Kidney (tissue), 14 donors: Measurements from ENCODE around the gene ZNF219. TPM values are rescaled to one million over a fixed set of nuclear protein-coding genes. Genes with fewer than 3 reads are reported as not detected.

Experiments used
- DNase-seq, 5 donors: peaks; one replicate each; pipeline ENCODE4 v3.0.0-alpha.2; 2013 to 2020
- FAIRE-seq: peaks from 2 replicates; lab custom pipeline; 2012; peaks lifted over from hg19 to GRCh38; lab: Jason Lieb, UNC
- H3K27ac ChIP-seq, 2 donors: one replicate each; pipeline ENCODE4 v1.7.0; 2013; ENCODE audit warnings: low read depth in 2 of 2, low read length in 2 of 2, inconsistent platforms in 1 of 2
- H3K27me3 ChIP-seq: one replicate; pipeline ENCODE4 v1.7.1; 2013; ENCODE audit warnings: low read length, inconsistent platforms; ENCODE audit not compliant: control insufficient read depth, insufficient read depth
- H3K36me3 ChIP-seq, 3 donors: one replicate each; pipeline versions ENCODE4 v1.7.0 to v1.7.1; 2013; ENCODE audit warnings: low read length in 3 of 3, control low read depth in 1 of 3, inconsistent platforms in 1 of 3; ENCODE audit not compliant: insufficient read depth in 3 of 3, control insufficient read depth in 2 of 3
- H3K4me1 ChIP-seq, 3 donors: one replicate each; pipeline versions ENCODE4 v1.7.0 to v1.7.1; 2013; ENCODE audit warnings: low read length in 3 of 3, inconsistent platforms in 1 of 3, low read depth in 1 of 3; ENCODE audit not compliant: control insufficient read depth in 2 of 3, insufficient read depth in 2 of 3
- H3K4me3 ChIP-seq, 3 donors: one replicate each; pipeline versions ENCODE4 v1.7.0 to v1.8.1; 2013; ENCODE audit warnings: low read length in 3 of 3, control low read depth in 1 of 3, inconsistent platforms in 1 of 3
- H3K9ac ChIP-seq, 3 donors: one replicate each; pipeline versions ENCODE4 v1.7.0 to v1.7.1; 2013; ENCODE audit warnings: low read length in 3 of 3, control low read depth in 1 of 3, inconsistent platforms in 1 of 3
- H3K9me3 ChIP-seq, 3 donors: one replicate each; pipeline versions ENCODE4 v1.7.0 to v1.7.1; 2013; ENCODE audit warnings: low read length in 3 of 3, control low read depth in 1 of 3, inconsistent platforms in 1 of 3; ENCODE audit not compliant: control insufficient read depth in 2 of 3, insufficient read depth in 1 of 3
- CTCF ChIP-seq: IDR thresholded peaks from 3 replicates; pipeline ENCODE4 v1.5.1; 2012; ENCODE audit warnings: mild to moderate bottlenecking, moderate library complexity, borderline replicate concordance; ENCODE audit not compliant: insufficient read depth; ENCODE audit errors: extremely low read depth
- intact Hi-C: fragments of 100-400 bp; cut with DNase I; formaldehyde crosslinking; loops from one replicate; pipeline ENCODE4 v1.11.1; 2022
- polyA plus RNA-seq: library from polyadenylated mRNA; stranded (reverse); fragments of 350-450 nt; fragmentation: Illumina TruSeq; extraction: RNeasy Lipid Tissue Mini Kit (QIAGEN cat#74804); gene quantifications from one replicate; pipeline ENCODE4 v1.2.3, GENCODE V29; 2014; ENCODE audit warnings: low read depth, low replicate concordance; ENCODE audit not compliant: insufficient read depth
- total RNA-seq: library from RNA; stranded (reverse); fragmentation: NEBNext Ultra II Directional; extraction: Animal tissue kit (Norgen Biotek cat#: 25700); gene quantifications from one replicate; pipeline ENCODE4 v1.2.1, GENCODE V29; 2021
- donor health status: control.
- donor health status: control.
- donor health status: control.
- donor health status: control.
- donor health status: control.
- donor health status: DM: yes; HTN: yes; CAD: no.
- donor health status: Normal renal cell carcinoma (clear cell type).

The ZNF219 gene
- total and polyA plus RNA-seq, 2 donors from 2014 or later = 12.6 to 24.6 TPM

- no peaks in the 10 kb centered on the region for H3K9me3 ChIP-seq
- H3K27ac ChIP-seq = peak overlapping the region in 1 of 2 donors; percentile 21
- H3K9ac ChIP-seq = no peak overlapping the region
- DNase-seq = peak in 2 of 5 donors; percentile 32 to 51
- intact Hi-C loops = no loop called here
- H3K27me3 ChIP-seq = no peaks in the 10 kb centered on the region
- no peak overlapping the region for H3K4me3 ChIP-seq
- TF ChIP-seq CTCF = no peak
- peaks cover 0 to 21% (median 5%) of the 10 kb centered on the region in 3 donors for H3K4me1 ChIP-seq
- H3K36me3 ChIP-seq = no peaks in the 10 kb centered on the region
- no peak for FAIRE-seq
These were observed 42.9 kb downstream of the ZNF219 start for GRCh38 chr14:21055432-21056117.

GRCh38 chr14:21054768-21055145 lies 43.7 kb downstream of the ZNF219 start:
- Histone ChIP-seq H3K36me3 (no peaks in the 10 kb centered on the region), H3K9ac (no peak overlapping the region), H3K9me3 (no peaks in the 10 kb centered on the region), H3K4me1 (peaks cover 0 to 21% (median 5%) of the 10 kb centered on the region in 3 donors), H3K4me3 (no peak overlapping the region), H3K27me3 (no peaks in the 10 kb centered on the region), H3K27ac (no peak overlapping the region)
- FAIRE-seq (no peak), DNase-seq (no peak)
- no peak for TF ChIP-seq CTCF
- intact Hi-C loops = no loop called here

- no peak overlapping the region for H3K9ac ChIP-seq
- H3K36me3 ChIP-seq = no peaks in the 10 kb centered on the region
- H3K9me3 ChIP-seq = no peaks in the 10 kb centered on the region
- H3K27me3 ChIP-seq = no peaks in the 10 kb centered on the region
- no peak for TF ChIP-seq CTCF
- H3K4me3 ChIP-seq = no peak overlapping the region
- no peak for DNase-seq
- intact Hi-C loops = no loop called here
- no peak overlapping the region for H3K27ac ChIP-seq
- peaks cover 0 to 21% (median 5%) of the 10 kb centered on the region in 3 donors for H3K4me1 ChIP-seq
- no peak for FAIRE-seq
These were observed 44.2 kb downstream of the ZNF219 start for GRCh38 chr14:21054123-21054767.
